ENCODE results near the gene MYOD1.

The MYOD1 gene

GRCh38 chr11:17703951-17704350 lies 15.4 kb upstream of the MYOD1 start:
- DNase-seq, result no peak

DNA sequence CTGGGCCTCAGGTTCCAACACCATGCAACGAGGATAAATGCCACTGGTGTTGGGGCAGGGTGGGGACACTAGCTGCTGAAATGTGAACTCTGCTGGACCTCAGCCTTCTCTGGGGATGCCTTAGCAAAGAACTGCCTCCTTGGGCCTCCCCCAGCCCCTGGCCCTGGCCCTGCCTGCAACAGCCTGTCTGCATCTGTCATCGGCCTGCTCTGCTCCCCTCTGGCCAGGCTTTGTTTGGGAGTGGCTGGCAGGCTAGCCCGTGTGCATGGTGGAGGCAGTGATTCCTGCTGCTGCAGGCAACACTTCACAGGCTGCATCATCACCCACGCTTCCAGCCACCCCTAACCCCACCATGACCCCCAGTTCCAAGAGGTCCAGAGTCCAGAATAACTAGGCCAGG lies 11.5 kb upstream of the MYOD1 start:
- no peak for DNase-seq

- DNase-seq, result no peak
Observed at GRCh38 chr11:17711836-17712235, 7.5 kb upstream of the MYOD1 start.

DNA sequence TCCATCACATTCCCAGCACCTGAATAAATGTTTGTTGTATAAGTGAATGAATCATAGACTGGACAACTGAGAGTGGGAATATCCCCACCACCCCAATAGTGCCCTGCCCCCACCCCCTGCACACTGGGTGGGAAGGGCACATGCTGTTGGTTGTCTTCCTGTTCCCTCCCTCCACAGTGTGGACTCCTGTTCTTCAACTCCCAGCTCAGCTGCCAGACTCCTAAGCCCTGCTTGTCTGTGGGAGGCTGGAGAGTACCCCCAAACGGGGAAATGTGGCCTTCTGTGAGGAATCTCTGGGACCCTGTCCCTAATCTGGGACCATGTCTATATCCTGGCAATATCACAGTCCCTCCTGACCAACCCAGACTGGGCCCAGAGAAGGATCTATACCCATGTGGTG lies 5.5 kb upstream of the MYOD1 start:
- DNase-seq, result no peak

- DNase-seq, result peak; percentile 58
Observed at GRCh38 chr11:17714356-17714854, 5.0 kb upstream of the MYOD1 start.

- no peak for DNase-seq
Observed at GRCh38 chr11:17714870-17715269, 4.5 kb upstream of the MYOD1 start.

DNA sequence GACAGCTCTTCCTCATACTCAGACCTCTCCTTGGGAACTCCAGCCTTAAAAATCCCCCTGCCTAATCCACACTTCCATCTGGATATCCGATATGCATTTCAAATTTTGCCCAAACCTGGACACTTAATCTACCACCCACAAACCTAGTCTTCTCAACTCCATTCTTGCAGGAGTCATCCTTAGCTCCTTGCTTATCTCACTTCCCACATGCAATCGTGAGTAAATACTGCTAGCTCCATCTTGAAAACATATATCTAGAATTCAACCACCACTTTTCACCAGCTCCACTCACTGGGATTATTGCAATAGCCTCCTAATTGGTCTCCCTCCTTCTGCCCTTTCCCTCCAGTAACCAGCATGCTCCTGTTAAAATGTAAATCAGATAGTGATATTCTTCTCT lies 2.6 kb upstream of the MYOD1 start:
- DNase-seq, result no peak

DNA sequence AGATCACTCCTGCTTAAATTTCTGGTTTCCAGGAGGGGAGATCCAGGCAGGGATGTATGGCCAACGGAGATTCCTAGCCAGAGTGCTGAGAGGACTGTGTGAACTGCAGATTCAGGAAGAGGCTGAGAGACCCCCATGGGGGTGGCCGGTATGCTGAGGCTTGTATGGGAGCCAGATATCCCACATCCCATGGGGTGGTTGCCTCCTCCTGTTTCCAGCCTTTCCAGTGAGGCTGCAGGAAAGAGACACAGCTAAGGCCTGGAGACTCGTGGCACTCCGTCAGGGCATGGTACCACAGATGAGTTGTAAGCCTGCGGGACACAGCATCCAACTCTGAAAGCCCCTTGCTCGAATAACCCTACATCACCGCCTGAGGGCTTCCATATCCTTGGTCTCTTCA lies 1.4 kb upstream of the MYOD1 start:
- DNase-seq, result no peak

GRCh38 chr11:17718510-17718962 lies 835 bp upstream of the MYOD1 start:
- no peak for DNase-seq

DNA sequence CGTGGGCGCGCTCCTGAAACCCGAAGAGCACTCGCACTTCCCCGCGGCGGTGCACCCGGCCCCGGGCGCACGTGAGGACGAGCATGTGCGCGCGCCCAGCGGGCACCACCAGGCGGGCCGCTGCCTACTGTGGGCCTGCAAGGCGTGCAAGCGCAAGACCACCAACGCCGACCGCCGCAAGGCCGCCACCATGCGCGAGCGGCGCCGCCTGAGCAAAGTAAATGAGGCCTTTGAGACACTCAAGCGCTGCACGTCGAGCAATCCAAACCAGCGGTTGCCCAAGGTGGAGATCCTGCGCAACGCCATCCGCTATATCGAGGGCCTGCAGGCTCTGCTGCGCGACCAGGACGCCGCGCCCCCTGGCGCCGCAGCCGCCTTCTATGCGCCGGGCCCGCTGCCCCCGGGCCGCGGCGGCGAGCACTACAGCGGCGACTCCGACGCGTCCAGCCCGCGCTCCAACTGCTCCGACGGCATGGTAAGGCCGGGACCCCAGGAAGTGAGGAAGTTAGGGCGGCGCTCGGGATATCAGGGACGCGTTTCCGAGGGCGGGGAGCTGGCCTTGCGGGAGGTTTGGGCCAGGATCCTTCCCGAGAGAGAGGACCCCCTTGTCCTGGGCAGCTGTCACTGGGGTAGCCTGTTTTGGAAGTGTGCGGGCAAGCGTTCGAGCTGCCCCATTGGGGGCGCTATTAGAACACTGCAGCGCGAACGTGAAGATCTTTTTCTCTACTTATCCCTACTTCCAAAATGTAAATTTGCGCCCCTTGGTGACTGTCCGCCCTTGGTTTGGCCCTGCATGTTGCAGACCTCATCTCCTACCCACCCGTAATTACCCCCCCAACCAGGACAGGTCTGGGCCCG lies 796 bp downstream of the MYOD1 start:
- DNase-seq, result no peak

- DNase-seq, result no peak
Observed at GRCh38 chr11:17720796-17721171, 1.4 kb downstream of the MYOD1 start.

- DNase-seq, result no peak
Observed at GRCh38 chr11:17721242-17721999, 2.0 kb downstream of the MYOD1 start.

DNA sequence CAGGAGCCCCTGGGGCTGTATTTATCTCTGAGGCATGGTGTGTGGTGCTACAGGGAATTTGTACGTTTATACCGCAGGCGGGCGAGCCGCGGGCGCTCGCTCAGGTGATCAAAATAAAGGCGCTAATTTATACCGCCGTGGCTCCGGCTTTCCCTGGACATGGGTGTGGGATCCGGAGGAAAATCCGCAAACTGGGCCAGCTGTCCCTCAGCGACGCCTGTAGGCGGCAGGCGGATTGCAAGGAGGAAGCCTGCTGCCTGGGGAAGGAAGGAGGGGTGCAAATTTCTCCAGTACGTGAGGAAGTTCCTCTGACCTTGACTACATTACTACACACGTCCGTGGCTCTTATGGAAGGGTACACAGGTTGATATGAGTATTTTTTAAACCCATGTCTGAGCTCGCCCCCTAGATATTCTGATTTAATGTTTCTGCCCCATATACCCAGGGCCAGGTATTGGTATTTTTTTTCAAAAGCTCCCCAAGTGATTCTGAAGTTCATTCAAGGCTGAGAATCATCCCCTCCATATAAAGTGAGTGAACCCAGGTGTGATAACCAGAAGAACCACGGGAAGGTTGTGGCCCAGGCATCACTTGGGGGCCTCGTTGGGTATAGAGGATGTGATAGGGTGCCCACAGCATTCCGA lies 2.8 kb downstream of the MYOD1 start:
- DNase-seq, result no peak

GRCh38 chr11:17724020-17724908 lies 4.9 kb downstream of the MYOD1 start:
- DNase-seq, result no peak

DNA sequence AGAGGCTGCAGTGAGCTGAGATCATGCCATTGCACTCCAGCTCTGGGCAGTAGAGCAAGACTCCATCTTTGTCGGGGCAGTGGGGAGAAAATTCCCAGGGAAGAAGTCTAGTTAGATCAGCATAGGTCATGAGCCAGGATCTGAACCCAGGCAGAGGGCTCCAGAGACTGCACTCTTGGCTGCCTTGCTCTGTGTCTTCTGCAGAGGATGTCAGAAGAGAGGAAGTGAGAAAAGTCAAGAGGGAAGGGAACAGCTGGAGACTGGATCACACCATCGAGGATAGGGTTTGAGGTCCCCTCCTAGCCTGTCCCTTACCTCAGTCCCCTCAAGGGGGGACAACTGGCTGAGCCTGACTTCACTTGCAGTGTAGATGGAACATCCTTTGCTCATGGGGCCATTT lies 5.8 kb downstream of the MYOD1 start:
- no peak for DNase-seq

DNA sequence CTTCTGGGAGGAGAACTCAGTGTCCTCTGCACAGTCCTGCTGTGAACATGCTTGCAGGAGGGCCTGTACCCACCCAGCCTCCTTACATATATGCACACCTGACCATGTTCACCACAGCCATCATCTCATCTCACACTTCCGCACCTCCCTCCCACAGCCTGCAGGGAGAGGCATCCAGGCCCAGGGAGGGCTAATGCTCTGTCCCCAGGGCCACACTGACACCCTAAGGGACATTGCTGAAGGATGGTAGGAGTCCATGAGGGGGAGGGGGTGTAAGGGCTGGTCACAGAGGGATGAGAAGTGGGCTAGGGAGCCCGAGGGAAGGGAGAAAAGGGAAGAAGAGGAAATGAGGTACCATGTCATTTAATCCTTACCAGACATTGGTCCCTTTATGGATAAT lies 10.8 kb downstream of the MYOD1 start:
- no peak for DNase-seq

DNA sequence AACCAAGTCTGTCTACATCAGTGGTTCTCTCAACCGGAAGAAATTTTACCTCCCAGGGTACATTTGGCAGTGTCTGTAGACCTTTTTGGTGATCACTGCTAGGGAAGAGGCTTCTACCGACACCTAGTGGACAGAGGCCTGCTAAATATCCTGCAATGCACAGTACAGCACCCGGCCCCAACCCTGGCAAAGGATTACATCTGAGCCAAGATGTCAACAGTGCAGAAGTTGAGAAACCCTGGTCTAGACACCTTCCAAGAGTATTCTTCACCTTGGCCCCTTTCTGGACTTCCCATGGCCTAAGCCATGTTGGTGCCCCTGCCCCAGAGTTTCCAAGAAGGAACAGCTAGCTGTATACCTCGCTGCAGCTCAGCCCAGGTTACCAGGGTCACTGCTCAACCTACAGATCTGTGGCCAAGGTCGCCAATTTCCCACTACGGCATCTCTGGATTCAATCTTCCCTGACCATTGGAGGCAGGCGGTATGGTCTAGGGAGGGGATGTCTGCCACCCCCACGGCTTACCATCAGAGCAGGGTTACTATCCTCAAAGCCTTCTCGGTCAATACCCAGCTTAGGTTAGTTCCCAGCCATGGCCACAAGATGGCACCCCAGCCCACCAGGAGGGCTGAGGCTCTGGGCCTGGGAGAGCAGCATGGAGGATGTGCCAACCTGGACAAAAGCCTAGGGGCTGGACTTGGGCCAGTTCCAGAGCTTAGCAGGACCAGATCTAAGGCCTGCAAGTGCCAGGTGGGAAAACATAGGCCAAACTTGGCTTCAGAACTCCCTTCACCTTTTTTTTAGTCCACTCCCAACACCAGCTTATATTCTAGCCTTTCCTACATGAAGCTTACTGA lies 11.5 kb downstream of the MYOD1 start:
- peak; percentile 80 for DNase-seq

- no peak for DNase-seq
Observed at GRCh38 chr11:17733261-17733660, 13.9 kb downstream of the MYOD1 start.

DNA sequence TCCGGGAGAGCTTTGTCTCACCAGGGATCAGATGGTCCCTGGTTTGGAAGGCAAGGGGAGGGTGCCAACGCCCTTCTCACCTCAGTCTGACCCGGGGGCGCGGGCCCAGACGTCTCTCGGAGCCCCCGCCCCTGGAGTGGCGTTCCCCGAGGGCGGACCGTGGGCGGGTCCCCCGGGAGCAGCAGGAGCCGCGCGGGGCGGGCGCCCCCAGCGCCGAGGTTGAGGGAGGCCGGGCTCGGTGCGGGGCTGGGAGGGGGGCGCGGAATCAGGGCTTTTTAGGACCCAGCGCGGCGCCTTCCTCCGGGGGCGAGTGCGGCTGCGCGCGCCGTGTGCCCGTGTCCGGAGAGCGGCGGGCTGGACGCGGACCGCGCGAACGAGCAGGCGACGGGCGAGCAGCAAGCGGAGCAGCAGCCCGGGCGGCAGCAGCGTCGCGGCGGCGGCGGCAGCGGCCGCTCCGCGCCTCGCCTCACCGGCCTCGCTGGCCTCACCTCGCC lies 15.1 kb downstream of the MYOD1 start, which contains the start of gene KCNC1:
KCNC1 (plus strand) TSS at position 364 of the 494 bp plus-strand sequence. CDS start 1,222 bp downstream, outside the sequence.
- DNase-seq, result no peak

GRCh38 chr11:17734986-17735817 lies 15.8 kb downstream of the MYOD1 start:
- DNase-seq, result peak; percentile 87
